Medulla oblongata (tissue), 1 donor: ENCODE measurements around the gene RADIL.

Experiments
- DNase-seq: peaks from one replicate; pipeline ENCODE4 v3.0.0-alpha.2; 2015; ENCODE audit errors: extremely low spot score

Gene RADIL

DNA sequence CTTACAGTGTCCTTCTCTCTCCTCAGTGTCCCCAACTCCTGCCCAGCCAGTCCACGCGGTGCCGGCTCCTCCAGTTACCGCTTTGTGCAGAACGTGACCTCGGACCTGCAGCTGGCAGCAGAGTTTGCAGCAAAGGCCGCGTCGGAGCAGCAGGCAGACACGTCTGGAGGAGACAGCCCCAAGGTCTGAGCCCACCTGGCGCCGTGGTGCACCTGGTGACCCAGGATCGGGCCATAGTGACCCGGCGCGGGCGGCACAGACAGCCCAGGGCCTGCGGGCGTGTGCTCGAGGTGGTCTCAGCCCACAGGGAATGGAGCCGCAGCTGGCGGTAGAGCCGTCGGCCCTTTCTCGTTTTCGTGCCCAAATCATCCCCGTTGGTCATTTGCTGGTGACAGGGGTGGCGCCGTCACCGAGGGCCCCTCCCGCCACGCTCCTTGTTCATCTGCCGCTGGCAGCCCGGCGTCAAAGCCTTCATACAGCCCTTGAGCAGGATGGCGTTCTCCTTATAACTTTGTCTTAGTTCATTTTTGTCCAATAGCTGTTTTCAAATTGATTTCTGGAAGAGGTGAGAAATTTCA lies 129.0 kb downstream of the RADIL start:
- DNase-seq, result no peak

DNA sequence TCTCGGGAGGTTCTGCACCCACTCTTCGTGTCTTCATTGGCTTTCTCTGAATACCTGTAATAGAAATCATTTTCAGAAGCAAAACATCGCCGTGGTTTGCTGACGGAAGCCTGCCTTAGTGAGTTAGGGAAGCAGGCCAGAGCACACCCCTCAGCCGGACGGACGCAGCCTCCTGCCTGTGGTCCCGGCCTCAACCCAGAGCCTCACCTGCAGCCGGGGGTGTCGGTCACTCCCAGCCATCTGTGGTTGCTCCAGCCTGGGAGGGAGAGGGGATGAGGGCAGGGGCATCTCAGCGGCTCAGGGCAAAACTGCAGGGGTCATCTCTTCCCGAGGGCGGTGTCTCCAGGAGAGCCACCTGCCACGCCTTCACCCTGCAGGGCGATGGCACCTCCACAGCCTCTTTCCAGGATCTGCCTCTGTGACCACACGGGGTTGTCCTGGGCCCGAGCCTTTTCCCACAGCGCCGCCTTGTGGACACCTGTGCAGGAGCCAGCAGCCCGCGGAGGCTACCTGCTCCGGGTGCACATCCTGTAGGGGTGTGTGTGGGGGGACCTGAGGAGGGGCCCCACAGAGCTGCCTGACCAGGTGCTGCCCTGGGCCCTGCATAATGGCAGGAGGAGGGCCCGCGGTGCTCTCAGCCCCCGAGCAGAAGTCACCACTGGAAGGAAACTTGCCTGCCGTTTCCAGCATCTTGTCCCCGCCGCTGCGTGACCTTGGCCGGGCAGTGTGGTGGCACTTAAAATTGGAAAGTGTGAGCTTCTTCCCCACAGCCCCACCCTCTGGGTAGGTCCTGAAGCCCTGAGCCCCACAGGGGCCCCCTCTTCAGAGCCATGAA lies 129.7 kb downstream of the RADIL start:
- DNase-seq, result peak; percentile 76

GRCh38 chr7:4751398-4751947 lies 132.0 kb downstream of the RADIL start:
- peak; percentile 82 for DNase-seq

DNA sequence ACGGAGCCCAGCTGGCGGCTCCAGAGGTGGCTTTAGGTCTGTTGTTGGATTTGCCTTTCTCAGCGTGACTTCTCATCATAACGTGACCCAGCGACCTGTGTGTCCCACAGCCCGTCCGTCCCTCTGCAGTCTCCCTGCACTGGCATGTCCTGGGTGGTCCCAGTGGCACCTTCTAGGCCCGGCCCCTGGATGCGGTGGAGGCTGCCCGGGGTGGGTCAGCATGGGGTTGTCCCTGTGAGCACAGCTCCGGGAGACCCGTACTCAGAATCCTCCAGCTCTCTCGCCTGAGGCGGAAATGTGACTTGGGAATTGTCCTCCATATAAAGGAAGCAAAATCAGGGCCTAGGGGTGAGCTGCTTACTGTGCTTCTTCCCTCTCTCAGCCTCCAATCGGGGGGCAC lies 133.7 kb downstream of the RADIL start:
- no peak for DNase-seq

DNA sequence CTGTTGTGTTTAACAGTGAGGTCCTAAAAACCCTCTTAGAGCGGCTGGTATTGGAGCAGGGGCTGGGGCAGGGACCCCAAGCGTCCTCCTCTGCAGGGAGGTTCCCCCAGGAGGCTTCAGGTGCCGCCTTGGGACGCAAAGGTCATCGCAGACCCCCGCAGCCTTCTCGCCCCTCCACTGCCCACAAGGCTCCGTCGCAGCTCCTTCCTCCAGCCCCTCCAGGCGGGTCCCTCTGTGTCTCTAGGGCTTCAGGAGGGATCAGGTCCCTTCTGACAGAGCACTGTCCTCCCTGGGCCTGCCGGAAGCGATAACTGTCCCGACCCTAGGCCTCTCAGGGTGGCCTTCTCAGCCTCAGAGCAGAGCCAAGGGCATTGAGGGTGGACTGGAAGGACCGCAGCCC lies 134.2 kb downstream of the RADIL start:
- no peak for DNase-seq
